Spleen (tissue), 11 donors: ENCODE results near the gene TRAF6. TPM values are rescaled to one million over a fixed set of nuclear protein-coding genes. Genes with fewer than 3 reads are reported as not detected.
A peak's percentile ranks its signal among the peaks of the same experiment; 100 is the strongest.

Experiments
- DNase-seq: peaks from one replicate; pipeline ENCODE4 v3.0.0-alpha.2; 2020
- H3K27ac ChIP-seq, 8 donors: fragments of 200-600 bp; sonication (generic) in 7 of 8; 1 replicate in 4 of 8; 2 replicates in 4 of 8; pipeline versions ENCODE4 v1.5.0 to v1.8.0; 2016 to 2021; ENCODE audit warnings: inconsistent platforms in 4 of 8, mild to moderate bottlenecking in 4 of 8, moderate library complexity in 1 of 8
- H3K27me3 ChIP-seq, 7 donors: fragments of 200-600 bp; sonication (generic) in 6 of 7; replicated peaks in 1 of 7; 1 replicate in 4 of 7; 2 replicates in 3 of 7; pipeline versions ENCODE4 v1.5.0 to v1.8.0; 2016 to 2021; ENCODE audit warnings: inconsistent platforms in 3 of 7, mild to moderate bottlenecking in 1 of 7
- H3K36me3 ChIP-seq, 6 donors: fragments of 200-600 bp; sonication (generic) in 5 of 6; 1 replicate in 4 of 6; 2 replicates in 2 of 6; pipeline versions ENCODE4 v1.5.0 to v1.8.0; 2016 to 2021; ENCODE audit warnings: inconsistent platforms in 2 of 6
- H3K4me1 ChIP-seq, 6 donors: fragments of 200-600 bp; sonication (generic) in 5 of 6; 1 replicate in 3 of 6; 2 replicates in 3 of 6; pipeline versions ENCODE4 v1.5.0 to v1.8.0; 2016 to 2021; ENCODE audit warnings: inconsistent platforms in 3 of 6
- H3K4me3 ChIP-seq, 8 donors: fragments of 200-600 bp; sonication (generic) in 7 of 8; 1 replicate in 4 of 8; 2 replicates in 4 of 8; pipeline versions ENCODE4 v1.5.0 to v1.8.0; 2016 to 2021; ENCODE audit warnings: inconsistent platforms in 4 of 8, mild to moderate bottlenecking in 4 of 8, moderate library complexity in 2 of 8
- H3K9me3 ChIP-seq, 8 donors: fragments of 200-600 bp; sonication (generic) in 7 of 8; 1 replicate in 4 of 8; 2 replicates in 4 of 8; pipeline versions ENCODE4 v1.5.0 to v1.8.0; 2016 to 2021; ENCODE audit warnings: inconsistent platforms in 4 of 8
- POLR2A ChIP-seq, 3 donors: fragments of 450-650 bp; IDR thresholded peaks; one replicate each; pipeline ENCODE4 v1.5.1; 2017; ENCODE audit warnings: antibody characterized with exemption in 3 of 3, mild to moderate bottlenecking in 1 of 3
- POLR2AphosphoS5 ChIP-seq, 3 donors: sonication (generic); formaldehyde crosslinking; IDR thresholded peaks; one replicate each; pipeline ENCODE4 v1.5.1; 2017; ENCODE audit warnings: antibody characterized with exemption in 3 of 3
- whole genome bisulfite sequencing, 5 donors: extraction: QIAGEN DNeasy Blood & Tissue Kit in 3 of 5; methylation state at CpG; one replicate each; pipeline versions ENCODE4 v1.1.5 to v1.1.7; 2013 to 2018; 5-methylcytosine and 5-hydroxymethylcytosine counted together
- intact Hi-C: fragments of 100-400 bp; cut with DNase I; formaldehyde crosslinking; loops from one replicate; pipeline ENCODE4 v1.15.0; 2023; ENCODE audit warnings: low total_unique reads
- polyA plus RNA-seq, 3 donors: library from polyadenylated mRNA; stranded (reverse); fragments of 200-250 nt; gene quantifications; one replicate each; pipeline ENCODE4 v1.2.1, GENCODE V29; 2013
- total RNA-seq, 7 donors: library from RNA; depleted of rRNA in 3 of 7; stranded (reverse); fragments of >200 nt in 3 of 7; fragmentation: NEBNext Ultra II Directional in 4 of 7; extraction: Animal tissue kit (Norgen Biotek cat#: 25700) in 4 of 7; gene quantifications; one replicate each; pipeline versions ENCODE4 v1.1.0 to v1.2.1, GENCODE V29; 2016 to 2021
- TF ChIP-seq, protein P1 (sequence below), 11 experiments: fragments of 200-600 bp in 7 of 11; fragments of 450-650 bp in 4 of 11; sonication (generic) in 4 of 11; IDR thresholded peaks in 8 of 11; conservative IDR thresholded peaks in 3 of 11; 1 replicate in 7 of 11; 2 replicates in 4 of 11; pipeline versions ENCODE4 v1.4.0 to v1.8.0; 2016 to 2021; ENCODE audit warnings: antibody characterized with exemption in 11 of 11, inconsistent platforms in 4 of 11, mild to moderate bottlenecking in 1 of 11
- donor health status: healthy with polysubstance abuse.
- donor health status: DM: no; HTN: no; CAD: no; lungs with moderate emphysema.
- donor health status: DM: no; HTN: no; CAD: no.
- donor health status: Bipolar disorder and iron deficiency.
- donor health status: healthy.
- donor health status: DM: no; HTN: no; CAD: no.
- donor health status: DM: yes; HTN: yes; CAD: no.

The TRAF6 gene
- total and polyA plus RNA-seq, 10 donors: 2.1 to 26.1 (median 19.1) TPM

DNA sequence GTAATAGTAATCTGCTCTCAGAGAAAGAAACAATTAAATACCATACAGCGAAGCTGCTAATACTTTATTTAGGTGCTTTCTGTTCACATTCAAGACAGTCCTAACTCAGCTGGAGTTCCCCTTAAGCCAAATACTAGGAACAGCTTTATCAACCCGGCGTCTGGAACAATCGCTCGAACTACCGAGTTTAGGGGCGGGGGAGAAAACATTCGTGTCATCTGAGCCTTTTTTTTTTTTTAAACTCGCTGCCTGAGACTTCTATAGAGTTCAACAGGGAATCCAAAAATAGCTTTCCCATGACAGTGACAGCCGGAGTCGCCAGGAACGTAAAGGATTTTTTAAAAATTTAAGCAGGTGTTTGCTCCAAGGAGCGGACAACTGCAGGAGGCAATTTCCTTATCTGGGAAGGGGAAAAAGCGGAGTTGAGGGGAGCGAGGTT lies 852 bp downstream of the TRAF6 start:
- Histone ChIP-seq H3K4me1 (peaks cover 21 to 67% (median 37%) of the 10 kb centered on the region in 6 donors), H3K27me3 (no peaks in the 10 kb centered on the region), H3K36me3 (peaks cover 0 to 15% (median 0%) of the 10 kb centered on the region in 6 donors), H3K27ac (peak overlapping the region; percentile 90 to 97 (median 94)), H3K4me3 (peak overlapping the region; percentile 75 to 91 (median 82)), H3K9me3 (peaks cover 0 to 9% (median 6%) of the 10 kb centered on the region in 8 donors)
- DNase-seq: no peak
- 0 to 3% (median 1%) methylated on average over 15 of the region's 15 CpGs for whole genome bisulfite sequencing, 5 donors
- no peak for TF ChIP-seq POLR2AphosphoS5 (IDR thresholded peaks at IDR 0.05)
- TF ChIP-seq, protein P1, sequence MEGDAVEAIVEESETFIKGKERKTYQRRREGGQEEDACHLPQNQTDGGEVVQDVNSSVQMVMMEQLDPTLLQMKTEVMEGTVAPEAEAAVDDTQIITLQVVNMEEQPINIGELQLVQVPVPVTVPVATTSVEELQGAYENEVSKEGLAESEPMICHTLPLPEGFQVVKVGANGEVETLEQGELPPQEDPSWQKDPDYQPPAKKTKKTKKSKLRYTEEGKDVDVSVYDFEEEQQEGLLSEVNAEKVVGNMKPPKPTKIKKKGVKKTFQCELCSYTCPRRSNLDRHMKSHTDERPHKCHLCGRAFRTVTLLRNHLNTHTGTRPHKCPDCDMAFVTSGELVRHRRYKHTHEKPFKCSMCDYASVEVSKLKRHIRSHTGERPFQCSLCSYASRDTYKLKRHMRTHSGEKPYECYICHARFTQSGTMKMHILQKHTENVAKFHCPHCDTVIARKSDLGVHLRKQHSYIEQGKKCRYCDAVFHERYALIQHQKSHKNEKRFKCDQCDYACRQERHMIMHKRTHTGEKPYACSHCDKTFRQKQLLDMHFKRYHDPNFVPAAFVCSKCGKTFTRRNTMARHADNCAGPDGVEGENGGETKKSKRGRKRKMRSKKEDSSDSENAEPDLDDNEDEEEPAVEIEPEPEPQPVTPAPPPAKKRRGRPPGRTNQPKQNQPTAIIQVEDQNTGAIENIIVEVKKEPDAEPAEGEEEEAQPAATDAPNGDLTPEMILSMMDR (IDR thresholded peaks at IDR 0.05 in 8 of 11, conservative IDR thresholded peaks at IDR 0.05 in 3 of 11): no peak
- TF ChIP-seq POLR2A (IDR thresholded peaks at IDR 0.05): no peak
- intact Hi-C loops: no loop called here

DNA sequence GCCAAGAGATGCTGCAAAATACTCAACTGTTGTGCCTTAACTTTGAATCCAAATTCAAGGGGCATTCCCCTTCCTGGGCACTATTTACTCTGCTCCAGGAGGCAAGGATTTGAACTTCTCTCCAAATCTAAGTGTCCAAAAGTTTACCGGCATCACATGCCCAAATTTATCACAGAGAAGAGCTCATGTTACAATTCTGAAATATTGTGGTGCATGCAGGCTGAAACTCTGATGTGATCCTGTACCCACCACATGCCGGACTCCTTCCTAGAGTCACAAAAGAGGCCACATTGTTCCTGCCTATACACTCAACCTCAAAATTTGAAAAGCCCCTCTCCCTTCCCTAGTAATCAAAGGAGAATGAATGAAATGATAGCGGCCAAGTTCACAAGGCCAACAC lies 1.3 kb downstream of the TRAF6 start:
- peaks cover 0 to 5% (median 2%) of the 10 kb centered on the region in 8 donors for H3K9me3 ChIP-seq
- peak overlapping the region; percentile 75 to 91 (median 82) for H3K4me3 ChIP-seq
- peak overlapping the region in 7 of 8 donors; percentile 90 to 97 (median 95) for H3K27ac ChIP-seq
- H3K27me3 ChIP-seq: no peaks in the 10 kb centered on the region
- WGBS, 5 donors: 20 to 56% (median 37%) methylated on average over 3 of the region's 3 CpGs
- TF ChIP-seq POLR2AphosphoS5 (IDR thresholded peaks at IDR 0.05): no peak
- TF ChIP-seq, protein P1 (IDR thresholded peaks at IDR 0.05 in 8 of 11, conservative IDR thresholded peaks at IDR 0.05 in 3 of 11): no peak
- TF ChIP-seq POLR2A (IDR thresholded peaks at IDR 0.05): no peak
- peaks cover 21 to 71% (median 40%) of the 10 kb centered on the region in 6 donors for H3K4me1 ChIP-seq
- intact Hi-C loops: no loop called here
- H3K36me3 ChIP-seq: peaks cover 0 to 19% (median 2%) of the 10 kb centered on the region in 6 donors
- DNase-seq: no peak

DNA sequence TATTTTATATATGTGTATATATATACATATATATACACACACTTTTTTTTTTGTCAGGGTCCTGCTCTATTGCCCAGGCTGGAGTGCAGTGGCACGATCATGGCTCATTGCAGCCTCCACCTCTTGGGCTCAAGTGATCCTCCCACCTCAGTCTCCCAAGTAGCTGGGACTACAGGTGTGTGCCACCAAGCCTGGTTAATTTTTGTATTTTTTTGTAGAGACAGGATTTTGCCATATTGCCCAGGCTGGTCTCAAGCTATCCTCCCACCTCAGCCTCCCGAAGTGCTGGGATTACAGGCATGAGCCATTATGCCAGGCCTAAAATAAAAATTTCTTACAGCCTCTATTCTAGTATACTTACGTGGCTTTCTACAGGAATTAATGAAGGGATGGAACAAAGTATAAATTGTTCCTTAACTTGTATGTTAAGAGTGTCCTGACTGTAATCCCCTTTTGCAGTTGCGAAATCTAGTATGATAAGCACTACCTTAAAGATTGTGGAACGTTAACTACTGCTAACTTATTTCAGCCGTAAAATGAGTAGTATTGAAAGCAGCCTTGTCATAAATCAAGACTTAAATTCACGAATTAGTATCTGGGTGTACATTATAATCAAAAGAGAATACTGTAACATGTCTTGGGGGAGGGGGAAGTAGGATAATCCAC lies 2.1 kb downstream of the TRAF6 start:
- H3K36me3 ChIP-seq: peaks cover 0 to 26% (median 3%) of the 10 kb centered on the region in 6 donors
- TF ChIP-seq POLR2AphosphoS5 (IDR thresholded peaks at IDR 0.05) (no peak), POLR2A (IDR thresholded peaks at IDR 0.05) (no peak)
- TF ChIP-seq, protein P1 (IDR thresholded peaks at IDR 0.05 in 8 of 11, conservative IDR thresholded peaks at IDR 0.05 in 3 of 11): no peak
- 53 to 70% (median 64%) methylated on average over 7 of the region's 7 CpGs for WGBS, 5 donors
- peak overlapping the region in 7 of 8 donors; percentile 90 to 97 (median 95) for H3K27ac ChIP-seq
- no peaks in the 10 kb centered on the region for H3K9me3 ChIP-seq
- peak overlapping the region in 3 of 8 donors; percentile 86 to 91 (median 90) for H3K4me3 ChIP-seq
- no peaks in the 10 kb centered on the region for H3K27me3 ChIP-seq
- intact Hi-C loops: no loop called here
- DNase-seq: no peak
- H3K4me1 ChIP-seq: peaks cover 21 to 79% (median 43%) of the 10 kb centered on the region in 6 donors

DNA sequence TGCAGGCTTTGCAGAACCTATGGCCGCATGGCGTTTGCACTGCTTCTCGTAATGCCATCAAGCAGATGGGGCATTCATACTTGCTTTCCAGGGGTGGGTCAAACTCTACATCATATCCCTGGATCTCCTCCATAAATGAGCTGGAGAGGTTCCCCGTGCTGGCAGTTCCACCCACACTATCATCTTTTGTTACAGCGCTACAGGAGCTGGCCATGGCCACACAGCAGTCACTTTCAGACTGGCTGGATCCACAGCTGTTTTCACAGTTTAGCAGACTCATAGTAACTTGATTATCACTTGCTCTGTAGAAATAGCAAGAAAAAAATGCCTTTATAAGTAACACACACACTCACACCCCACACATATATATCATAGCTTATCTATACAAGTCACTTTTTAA lies 8.8 kb downstream of the TRAF6 start:
- no peaks in the 10 kb centered on the region for H3K9me3 ChIP-seq
- no peak overlapping the region for H3K27ac ChIP-seq
- H3K4me3 ChIP-seq: no peak overlapping the region
- DNase-seq: no peak
- H3K4me1 ChIP-seq: peaks cover under 1 to 78% (median 22%) of the 10 kb centered on the region in 6 donors
- 91 to 98% (median 93%) methylated on average over 5 of the region's 5 CpGs for WGBS, 5 donors
- TF ChIP-seq POLR2AphosphoS5 (IDR thresholded peaks at IDR 0.05) (no peak), POLR2A (IDR thresholded peaks at IDR 0.05) (no peak)
- TF ChIP-seq, protein P1 (IDR thresholded peaks at IDR 0.05 in 8 of 11, conservative IDR thresholded peaks at IDR 0.05 in 3 of 11): no peak
- H3K36me3 ChIP-seq: peaks cover 0 to 86% (median 50%) of the 10 kb centered on the region in 6 donors
- intact Hi-C loops: no loop called here
- H3K27me3 ChIP-seq: no peaks in the 10 kb centered on the region
